Stimulated activated CD8-positive, alpha-beta memory T cell treated with anti-CD3 and anti-CD28 coated beads, Interleukin-12 subunit alpha, Interleukin-12 subunit beta, amount 100 ng/mL, for 24 hours (primary cell): ENCODE measurements around the gene GTPBP2.

Source experiments
- DNase-seq: peaks from one replicate; pipeline ENCODE4 v3.0.0-alpha.2; 2020; ENCODE audit errors: extremely low read depth

The GTPBP2 gene, protein sequence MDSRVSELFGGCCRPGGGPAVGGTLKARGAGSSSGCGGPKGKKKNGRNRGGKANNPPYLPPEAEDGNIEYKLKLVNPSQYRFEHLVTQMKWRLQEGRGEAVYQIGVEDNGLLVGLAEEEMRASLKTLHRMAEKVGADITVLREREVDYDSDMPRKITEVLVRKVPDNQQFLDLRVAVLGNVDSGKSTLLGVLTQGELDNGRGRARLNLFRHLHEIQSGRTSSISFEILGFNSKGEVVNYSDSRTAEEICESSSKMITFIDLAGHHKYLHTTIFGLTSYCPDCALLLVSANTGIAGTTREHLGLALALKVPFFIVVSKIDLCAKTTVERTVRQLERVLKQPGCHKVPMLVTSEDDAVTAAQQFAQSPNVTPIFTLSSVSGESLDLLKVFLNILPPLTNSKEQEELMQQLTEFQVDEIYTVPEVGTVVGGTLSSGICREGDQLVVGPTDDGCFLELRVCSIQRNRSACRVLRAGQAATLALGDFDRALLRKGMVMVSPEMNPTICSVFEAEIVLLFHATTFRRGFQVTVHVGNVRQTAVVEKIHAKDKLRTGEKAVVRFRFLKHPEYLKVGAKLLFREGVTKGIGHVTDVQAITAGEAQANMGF

GRCh38 chr6:43629104-43629504 is at the start of gene GTPBP2:
Gene GTPBP2 (minus strand): TSS chr6:43629264. CDS start chr6:43629162, 102 bp downstream.
- peak; percentile 90 for DNase-seq

- no peak for DNase-seq
Measured at GRCh38 chr6:43678341-43678740, 49.3 kb upstream of the GTPBP2 start.

DNA sequence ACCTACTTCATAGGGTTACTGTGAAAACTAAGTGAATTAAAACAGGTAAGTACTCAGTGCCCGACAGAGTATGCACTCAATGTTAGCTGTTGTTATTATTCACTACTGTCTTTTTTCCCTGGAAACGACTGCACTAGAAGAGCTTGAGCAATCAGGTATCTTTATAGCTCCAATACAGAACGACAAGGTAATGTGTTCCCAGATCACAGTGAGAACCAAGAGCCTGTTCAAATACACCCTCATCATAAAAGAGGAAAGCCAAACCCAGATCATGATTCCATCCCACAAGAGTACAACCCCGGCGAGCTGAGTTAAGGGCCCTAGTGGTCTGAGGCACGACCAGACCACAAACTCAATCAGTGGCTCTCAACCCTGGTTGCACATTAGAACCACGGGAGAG is 48.7 kb upstream of the GTPBP2 start:
- no peak for DNase-seq

DNA sequence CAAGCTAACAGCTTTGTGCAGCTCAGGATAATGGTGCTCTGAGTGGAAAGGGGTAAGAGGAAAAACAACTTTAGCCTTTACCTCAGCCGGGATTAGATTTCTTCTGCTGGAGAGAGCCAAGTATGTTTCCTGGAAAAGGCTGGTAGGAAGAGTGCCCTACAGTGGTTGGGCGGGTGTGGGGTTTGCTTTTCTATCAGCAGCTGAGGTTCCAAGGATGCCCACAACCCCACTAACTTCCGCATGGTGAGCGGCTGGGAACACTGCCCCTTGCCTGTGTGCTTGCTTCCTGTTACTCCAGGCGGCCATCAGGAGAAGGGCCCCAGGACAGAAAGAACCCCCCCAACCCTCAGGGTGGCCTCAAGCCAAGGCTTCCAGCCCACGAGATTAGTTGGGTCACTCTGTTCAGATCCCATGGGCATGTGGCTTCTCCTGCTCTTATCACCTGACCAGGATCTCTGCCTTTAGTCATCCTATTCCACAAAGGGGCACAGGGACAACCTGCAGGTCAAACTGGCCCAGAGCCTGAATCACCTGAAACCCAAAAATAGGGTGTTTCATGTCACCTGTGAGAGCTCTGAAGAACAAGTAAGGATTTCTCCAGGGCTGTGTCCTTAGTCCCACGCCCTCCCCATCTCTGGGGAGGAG is 48.0 kb upstream of the GTPBP2 start:
- DNase-seq = no peak

DNA sequence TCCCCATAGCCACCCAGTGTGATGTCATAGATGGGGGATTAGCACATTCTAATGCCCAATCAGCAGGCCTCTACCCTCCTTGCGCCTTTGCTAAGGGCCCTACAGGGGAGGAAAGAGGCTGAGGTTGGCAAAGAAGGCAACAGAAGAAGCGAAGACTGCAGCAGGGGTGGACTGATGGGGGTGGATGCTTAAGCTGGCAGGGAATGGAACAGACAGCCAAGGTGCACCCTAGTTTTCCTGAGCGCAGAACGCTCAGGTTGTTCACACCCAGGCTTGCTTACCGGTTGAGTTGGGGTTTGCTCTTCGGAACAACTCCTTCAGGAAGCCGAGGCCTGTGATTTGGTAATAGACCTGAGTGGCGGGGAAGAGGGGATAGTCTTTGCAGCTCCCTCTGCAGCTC is 45.9 kb upstream of the GTPBP2 start:
- no peak for DNase-seq

- DNase-seq = no peak
Measured at GRCh38 chr6:43674291-43674690, 45.2 kb upstream of the GTPBP2 start.

DNA sequence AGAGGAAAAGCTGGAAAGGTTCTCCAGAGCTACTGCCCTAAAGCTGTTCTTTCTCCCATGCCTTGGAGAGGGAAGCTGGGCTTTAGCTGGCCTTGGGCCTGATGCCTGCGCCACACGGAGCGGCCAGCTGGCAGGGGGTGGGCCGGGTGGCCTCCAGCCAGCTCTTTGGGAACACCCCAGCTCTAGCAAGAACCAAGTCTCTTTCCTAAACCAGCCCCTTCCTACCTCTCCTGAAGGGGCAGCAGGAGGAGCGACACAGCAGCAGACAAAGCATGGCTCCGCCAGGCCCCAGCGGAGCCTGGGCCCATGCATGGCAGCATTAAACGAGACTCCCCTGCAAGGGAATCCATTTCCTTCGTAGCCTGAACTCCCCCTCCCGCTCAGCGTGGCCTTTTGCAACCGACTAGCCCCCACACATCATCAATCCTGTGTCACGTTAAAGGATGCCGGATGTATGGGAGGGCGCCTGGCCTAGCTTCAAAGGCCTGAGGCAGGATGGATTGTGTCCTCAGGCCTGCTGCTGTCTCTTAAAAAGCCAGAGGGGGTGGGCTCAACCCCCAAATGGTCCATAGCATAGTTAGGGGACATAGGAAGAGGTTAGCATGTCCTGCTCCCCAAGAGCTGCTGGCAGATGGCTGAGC is 44.5 kb upstream of the GTPBP2 start:
- DNase-seq = no peak

GRCh38 chr6:43671801-43672690 is 43.0 kb upstream of the GTPBP2 start:
- DNase-seq = no peak

- no peak for DNase-seq
Measured at GRCh38 chr6:43671011-43671800, 42.1 kb upstream of the GTPBP2 start.

DNA sequence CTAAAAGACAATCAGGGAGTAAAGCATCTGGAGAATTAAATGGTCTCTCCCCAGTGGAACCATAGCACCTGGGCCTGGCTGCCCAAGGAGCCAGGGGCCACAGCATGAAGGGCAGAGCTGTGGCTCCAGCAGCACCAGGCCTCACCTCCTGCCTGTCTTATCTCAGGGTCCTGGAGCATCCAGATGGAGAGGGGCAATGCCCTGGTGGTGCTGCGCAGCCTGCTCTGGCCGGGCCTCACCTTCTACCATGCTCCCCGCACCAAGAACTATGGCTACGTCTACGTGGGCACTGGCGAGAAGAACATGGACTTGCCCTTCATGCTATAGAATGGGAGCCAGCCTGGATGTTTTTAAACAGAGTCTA is 41.5 kb upstream of the GTPBP2 start:
- DNase-seq = no peak

- DNase-seq = no peak
Measured at GRCh38 chr6:43669922-43670622, 41.0 kb upstream of the GTPBP2 start.

- DNase-seq = no peak
Measured at GRCh38 chr6:43669050-43669921, 40.2 kb upstream of the GTPBP2 start.

GRCh38 chr6:43668151-43669028 is 39.3 kb upstream of the GTPBP2 start:
- no peak for DNase-seq

GRCh38 chr6:43667245-43668150 is 38.4 kb upstream of the GTPBP2 start:
- peak; percentile 52 for DNase-seq

- no peak for DNase-seq
Measured at GRCh38 chr6:43666196-43666920, 37.3 kb upstream of the GTPBP2 start.

GRCh38 chr6:43665376-43665775 is 36.3 kb upstream of the GTPBP2 start:
- no peak for DNase-seq
